RWPE1 (cell line): Measurements from ENCODE around the gene ATP1B2.

Experiments used
- CTCF ChIA-PET: fragments of 350-600 bp; sonication (Branson Sonifier 250); formaldehyde crosslinking; extraction: SDS; loops from one replicate; lab custom pipeline; 2021; lab: Yijun Ruan, JAX
- POLR2A ChIA-PET: fragments of 400-600 bp; formaldehyde crosslinking; extraction: SDS; loops from one replicate; lab custom pipeline; 2020; ENCODE audit warnings: antibody characterized with exemption; ENCODE audit not compliant: low non-redundant PET; lab: Yijun Ruan, JAX
- DNase-seq: peaks from one replicate; pipeline ENCODE4 v3.0.0; 2012; ENCODE audit warnings: low spot score
- H3K27ac ChIP-seq: fragments of 450-650 bp; 2 replicates; pipeline ENCODE4 v1.5.1; 2017
- CTCF ChIP-seq: fragments of 450-650 bp; conservative IDR thresholded peaks from 2 replicates; pipeline ENCODE4 v1.5.1; 2017; ENCODE audit warnings: low read depth, mild to moderate bottlenecking

ATP1B2 gene

GRCh38 chr17:7686222-7687071, 35.7 kb downstream of the ATP1B2 start:
- no peak for TF ChIP-seq CTCF
- ChIA-PET POLR2A (interaction anchor here (0.5 to 1.5 kb wide), 9 partner anchors 25 to 170 kb away, joined by 3 to 5 read pairs (median 4); partner anchors contain the start of genes ATP1B2 and SAT2), CTCF (interaction anchor here (0.6 to 1.8 kb wide), 11 partner anchors 13 to 332 kb away, joined by 3 to 14 read pairs (median 4); partner anchors contain the start of gene FXR2)
- DNase-seq, result peak; percentile 71
- H3K27ac ChIP-seq, result peak overlapping the region; percentile 97

GRCh38 chr17:7687072-7687907, 36.6 kb downstream of the ATP1B2 start, which contains the start of gene TP53:
TP53 (minus strand) TSS chr17:7687490; CDS start chr17:7676594, 10,896 bp downstream.
- CTCF ChIA-PET, result interaction anchor here (0.6 to 1.8 kb wide), 17 partner anchors 8 to 424 kb away, joined by 3 to 14 read pairs (median 3); partner anchors contain the start of gene FXR2

GRCh38 chr17:7687908-7688807, 37.4 kb downstream of the ATP1B2 start, which contains the start of gene WRAP53:
WRAP53 (plus strand) TSS chr17:7688477; CDS start chr17:7688649, 172 bp downstream.
- ChIA-PET CTCF (interaction anchor here (0.5 to 1.8 kb wide), 18 partner anchors 9 to 431 kb away, joined by 3 to 14 read pairs (median 4); partner anchors contain the start of gene FXR2), POLR2A (interaction anchor here (0.6 to 1.8 kb wide), 7 partner anchors 11 to 228 kb away, joined by 3 to 7 read pairs (median 3); partner anchors contain the start of genes FXR2 and RNF227)

More at GRCh38 chr17:7687072-7687907, 36.6 kb downstream of the ATP1B2 start, which contains the start of gene TP53:
- TF ChIP-seq CTCF, result no peak
- peak within 1 kb of the TSS; percentile 97 for H3K27ac ChIP-seq
- POLR2A ChIA-PET, result interaction anchor here (0.5 to 1.5 kb wide), 12 partner anchors 10 to 229 kb away, joined by 3 to 7 read pairs (median 4); partner anchors contain the start of genes FXR2, RNF227 and SAT2
- peak; percentile 85 for DNase-seq

GRCh38 chr17:7688808-7689316, 38.1 kb downstream of the ATP1B2 start:
- no peak for DNase-seq
- POLR2A ChIA-PET, result interaction anchor here (1.8 kb wide), 1 partner anchor 100 kb away, joined by 5 read pairs; no protein-coding TSS in a partner anchor
- peak overlapping the region; percentile 97 for H3K27ac ChIP-seq

More at GRCh38 chr17:7687908-7688807, 37.4 kb downstream of the ATP1B2 start, which contains the start of gene WRAP53:
- TF ChIP-seq CTCF, result peak; percentile 99
- peak within 1 kb of the TSS; percentile 97 for H3K27ac ChIP-seq
- DNase-seq, result peak; percentile 97

More at GRCh38 chr17:7688808-7689316, 38.1 kb downstream of the ATP1B2 start:
- TF ChIP-seq CTCF, result no peak
- CTCF ChIA-PET, result interaction anchor here (0.8 to 0.9 kb wide), 3 partner anchors 14 to 114 kb away, joined by 3 to 5 read pairs (median 3); no protein-coding TSS in a partner anchor
